ENCODE data around the gene SP4. TPM values are rescaled to one million over a fixed set of nuclear protein-coding genes. Genes with fewer than 3 reads are reported as not detected.
A peak's percentile ranks its signal among the peaks of the same experiment; 100 is the strongest.

Gene SP4
- total RNA-seq, 2 experiments from 2014 or later: 15.8 to 17.0 TPM

GRCh38 chr7:21430575-21430954 is 2.7 kb downstream of the SP4 start:
- POLR2A ChIA-PET: interaction anchor here (0.5 to 2.5 kb wide), 5 partner anchors 11 to 93 kb away, joined by 3 to 7 read pairs (median 3); no protein-coding TSS in a partner anchor
- intact Hi-C loops (cut with micrococcal nuclease; ENCODE audit: unreplicated experiment): no loop called here
- peaks cover 49% of the 10 kb centered on the region for H3K79me2 ChIP-seq (ENCODE audit: insufficient read depth, low read depth, low read length)
- no peak overlapping the region for H2AFZ ChIP-seq (ENCODE audit: low read length)
- peak overlapping the region; percentile 88 for H3K4me3 ChIP-seq (ENCODE audit: low read depth, low read length, poor library complexity, severe bottlenecking)
- H3K4me1 ChIP-seq (ENCODE audit: insufficient read depth, low read length, poor library complexity, severe bottlenecking): peaks cover 48% of the 10 kb centered on the region
- TF ChIP-seq CTCF (conservative IDR thresholded peaks at IDR 0.05; ENCODE audit: low read length) (no peak), EZH2phosphoT487 (IDR thresholded peaks at IDR 0.05; ENCODE audit: borderline replicate concordance, low read depth, low read length) (no peak)
- peak; percentile 10 for DNase-seq (ENCODE audit: low spot score)
- H3K36me3 ChIP-seq (ENCODE audit: insufficient read depth, low read length): peaks cover 32% of the 10 kb centered on the region; the same call in 1 of the 2 replicates
- CTCF ChIA-PET (ENCODE audit: unreplicated experiment): no interaction called here
- peak overlapping the region; percentile 89 for H3K4me2 ChIP-seq (ENCODE audit: low read length)
- no peaks in the 10 kb centered on the region for H3K9me2 ChIP-seq (ENCODE audit: insufficient read depth, low read length)
- BruUV-seq (replicated peaks): no TSS peak
- no peaks in the 10 kb centered on the region for H3K9me3 ChIP-seq (ENCODE audit: low read length)
- peaks cover 14% of the 10 kb centered on the region; the same call in 1 of the 2 replicates for H4K20me1 ChIP-seq (ENCODE audit: insufficient read depth, low read length)
- H3K27ac ChIP-seq (ENCODE audit: low read depth, low read length, poor library complexity, severe bottlenecking): no peak overlapping the region

DNA sequence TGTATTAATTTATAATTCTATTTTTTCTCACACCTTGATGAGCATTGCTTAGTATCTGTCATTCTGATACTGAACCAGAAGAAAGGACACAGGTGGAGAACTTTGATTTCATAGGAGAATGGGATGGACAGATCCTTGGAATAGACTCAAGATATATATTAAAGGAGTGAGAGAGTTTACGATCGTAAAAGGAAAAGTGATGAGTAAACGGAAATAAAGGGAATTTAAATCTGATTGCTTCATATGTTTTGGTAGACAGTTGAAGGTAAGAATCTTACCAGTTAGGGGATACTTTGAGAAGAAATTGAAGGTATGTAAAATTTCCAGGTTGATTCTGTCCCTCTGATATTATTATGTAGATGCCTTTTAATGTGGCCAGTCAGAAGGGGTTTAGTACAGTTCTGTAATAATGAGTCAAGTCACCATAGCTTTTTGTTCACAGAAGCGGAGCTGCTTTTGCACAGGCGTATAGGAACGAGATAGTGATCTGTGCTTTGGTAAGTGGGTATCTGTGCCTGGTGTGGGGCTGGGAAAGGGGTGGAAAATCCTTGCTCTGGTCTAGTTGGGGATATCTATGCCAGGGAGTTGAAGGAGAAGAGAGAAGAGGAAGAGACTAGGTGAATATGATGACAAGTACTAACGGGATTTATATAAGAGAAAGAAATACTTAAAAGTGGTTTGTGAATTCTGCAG is 15.4 kb downstream of the SP4 start:
- Histone ChIP-seq H3K9me3 (ENCODE audit: low read length) (no peaks in the 10 kb centered on the region), H3K4me3 (ENCODE audit: low read depth, low read length, poor library complexity, severe bottlenecking) (no peak overlapping the region), H3K9me2 (ENCODE audit: insufficient read depth, low read length) (no peaks in the 10 kb centered on the region), H3K27ac (ENCODE audit: low read depth, low read length, poor library complexity, severe bottlenecking) (no peak overlapping the region), H3K79me2 (ENCODE audit: insufficient read depth, low read depth, low read length) (peaks cover 5% of the 10 kb centered on the region; the same call in 1 of the 2 replicates), H2AFZ (ENCODE audit: low read length) (no peak overlapping the region), H4K20me1 (ENCODE audit: insufficient read depth, low read length) (no peaks in the 10 kb centered on the region), H3K4me2 (ENCODE audit: low read length) (no peak overlapping the region), H3K4me1 (ENCODE audit: insufficient read depth, low read length, poor library complexity, severe bottlenecking) (no peaks in the 10 kb centered on the region), H3K36me3 (ENCODE audit: insufficient read depth, low read length) (peaks cover 42% of the 10 kb centered on the region)
- BruUV-seq (replicated peaks): no TSS peak
- ChIA-PET POLR2A (interaction anchor here (0.7 to 1.1 kb wide), 2 partner anchors 9 to 29 kb away, joined by 3 read pairs; no protein-coding TSS in a partner anchor), CTCF (ENCODE audit: unreplicated experiment) (no interaction called here)
- no peak for DNase-seq (ENCODE audit: low spot score)
- TF ChIP-seq CTCF (conservative IDR thresholded peaks at IDR 0.05; ENCODE audit: low read length) (no peak), EZH2phosphoT487 (IDR thresholded peaks at IDR 0.05; ENCODE audit: borderline replicate concordance, low read depth, low read length) (no peak)
- intact Hi-C loops (cut with micrococcal nuclease; ENCODE audit: unreplicated experiment): no loop called here

GRCh38 chr7:21448974-21449373 is 21.1 kb downstream of the SP4 start:
- Histone ChIP-seq H3K4me2 (ENCODE audit: low read length) (no peak overlapping the region), H3K4me3 (ENCODE audit: low read depth, low read length, poor library complexity, severe bottlenecking) (no peak overlapping the region), H4K20me1 (ENCODE audit: insufficient read depth, low read length) (no peaks in the 10 kb centered on the region), H3K79me2 (ENCODE audit: insufficient read depth, low read depth, low read length) (no peaks in the 10 kb centered on the region), H3K4me1 (ENCODE audit: insufficient read depth, low read length, poor library complexity, severe bottlenecking) (no peaks in the 10 kb centered on the region), H3K9me3 (ENCODE audit: low read length) (peaks cover 31% of the 10 kb centered on the region; the same call in 1 of the 2 replicates), H2AFZ (ENCODE audit: low read length) (no peak overlapping the region), H3K27ac (ENCODE audit: low read depth, low read length, poor library complexity, severe bottlenecking) (no peak overlapping the region), H3K9me2 (ENCODE audit: insufficient read depth, low read length) (no peaks in the 10 kb centered on the region), H3K36me3 (ENCODE audit: insufficient read depth, low read length) (peaks cover 56% of the 10 kb centered on the region)
- BruUV-seq (replicated peaks): no TSS peak
- intact Hi-C loops (cut with micrococcal nuclease; ENCODE audit: unreplicated experiment): no loop called here
- ChIA-PET CTCF (ENCODE audit: unreplicated experiment) (no interaction called here), POLR2A (interaction anchor here (0.7 to 1.1 kb wide), 2 partner anchors 18 to 36 kb away, joined by 3 to 5 read pairs; no protein-coding TSS in a partner anchor)
- DNase-seq (ENCODE audit: low spot score): no peak
- TF ChIP-seq EZH2phosphoT487 (IDR thresholded peaks at IDR 0.05; ENCODE audit: borderline replicate concordance, low read depth, low read length): no peak
